HFF-Myc (cell line): ENCODE results near the gene DGKG.

Source experiments
- DNase-seq: peaks from one replicate; pipeline ENCODE4 v3.0.0-alpha.2; 2011; ENCODE audit warnings: low read depth; ENCODE audit errors: extremely low read depth
- H3K4me3 ChIP-seq: replicated peaks from 2 replicates; pipeline ENCODE4 v1.5.1; 2011; ENCODE audit warnings: low read depth, mild to moderate bottlenecking, control low read depth, low read length
- CTCF ChIP-seq: IDR thresholded peaks from 2 replicates; pipeline ENCODE4 v1.5.1; 2012; ENCODE audit warnings: mild to moderate bottlenecking, low read depth, low read length, control low read depth; ENCODE audit errors: missing control alignments

The DGKG gene

GRCh38 chr3:186119499-186119898, 242.5 kb downstream of the DGKG start:
- DNase-seq: no peak
- no peak overlapping the region for H3K4me3 ChIP-seq
- TF ChIP-seq CTCF: no peak

GRCh38 chr3:186118692-186119091, 243.3 kb downstream of the DGKG start:
- TF ChIP-seq CTCF: no peak
- no peak for DNase-seq
- H3K4me3 ChIP-seq: no peak overlapping the region

GRCh38 chr3:186117521-186118134, 244.4 kb downstream of the DGKG start:
- no peak for DNase-seq
- no peak for TF ChIP-seq CTCF
- no peak overlapping the region for H3K4me3 ChIP-seq

GRCh38 chr3:186115239-186115996, 246.6 kb downstream of the DGKG start:
- TF ChIP-seq CTCF: no peak
- DNase-seq: no peak
- no peak overlapping the region for H3K4me3 ChIP-seq

GRCh38 chr3:186110975-186111974, 250.8 kb downstream of the DGKG start:
- DNase-seq: no peak
- H3K4me3 ChIP-seq: no peak overlapping the region
- TF ChIP-seq CTCF: no peak

GRCh38 chr3:186109897-186110803, 251.9 kb downstream of the DGKG start:
- peak overlapping the region; percentile 55 for H3K4me3 ChIP-seq
- no peak for TF ChIP-seq CTCF
- DNase-seq: no peak
